Frontal cortex (tissue), 4 donors: ENCODE measurements around the gene RNLS. TPM values are rescaled to one million over a fixed set of nuclear protein-coding genes. Genes with fewer than 3 reads are reported as not detected.

Source experiments
- DNase-seq, 2 donors: peaks; one replicate each; pipeline ENCODE4 v3.0.0; 2012; ENCODE audit warnings: low spot score in 2 of 2
- FAIRE-seq: peaks from 2 replicates; lab custom pipeline; 2012; peaks lifted over from hg19 to GRCh38; lab: Jason Lieb, UNC
- total RNA-seq: library from RNA; depleted of rRNA; stranded (reverse); fragments of >200 nt; gene quantifications from one replicate; pipeline ENCODE4 v1.2.3, GENCODE V29; 2014
- donor health status: control.
- donor health status: control.
- donor health status: control.

RNLS gene
- total RNA-seq, 1 donor from 2014 or later = 1.2 TPM

DNA sequence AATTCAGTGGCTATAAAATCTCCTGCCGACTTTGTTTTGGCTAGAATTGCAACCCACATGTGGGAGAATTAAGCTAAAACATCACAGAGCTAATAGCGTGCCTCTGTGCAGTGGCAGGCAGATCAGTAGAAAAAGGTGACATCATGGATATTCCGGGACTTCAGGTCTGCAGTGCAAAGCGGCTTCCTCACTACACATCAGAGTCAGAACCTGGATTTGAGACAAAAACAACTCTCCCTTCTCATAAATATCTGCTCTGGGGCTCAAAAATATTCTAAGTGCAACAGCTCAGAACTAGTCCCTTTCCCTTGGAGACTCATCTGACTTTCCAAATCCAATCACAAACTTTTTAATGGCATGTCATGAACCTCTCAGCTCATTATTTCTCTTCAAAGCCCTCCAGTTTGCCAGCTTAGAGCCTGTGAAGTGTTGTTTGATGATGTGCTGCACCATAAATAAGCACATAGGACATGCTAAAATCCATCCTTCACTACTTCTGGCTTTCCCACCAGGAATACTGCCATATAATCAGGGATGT is 337.1 kb downstream of the RNLS start:
- DNase-seq = no peak
- FAIRE-seq = no peak

DNA sequence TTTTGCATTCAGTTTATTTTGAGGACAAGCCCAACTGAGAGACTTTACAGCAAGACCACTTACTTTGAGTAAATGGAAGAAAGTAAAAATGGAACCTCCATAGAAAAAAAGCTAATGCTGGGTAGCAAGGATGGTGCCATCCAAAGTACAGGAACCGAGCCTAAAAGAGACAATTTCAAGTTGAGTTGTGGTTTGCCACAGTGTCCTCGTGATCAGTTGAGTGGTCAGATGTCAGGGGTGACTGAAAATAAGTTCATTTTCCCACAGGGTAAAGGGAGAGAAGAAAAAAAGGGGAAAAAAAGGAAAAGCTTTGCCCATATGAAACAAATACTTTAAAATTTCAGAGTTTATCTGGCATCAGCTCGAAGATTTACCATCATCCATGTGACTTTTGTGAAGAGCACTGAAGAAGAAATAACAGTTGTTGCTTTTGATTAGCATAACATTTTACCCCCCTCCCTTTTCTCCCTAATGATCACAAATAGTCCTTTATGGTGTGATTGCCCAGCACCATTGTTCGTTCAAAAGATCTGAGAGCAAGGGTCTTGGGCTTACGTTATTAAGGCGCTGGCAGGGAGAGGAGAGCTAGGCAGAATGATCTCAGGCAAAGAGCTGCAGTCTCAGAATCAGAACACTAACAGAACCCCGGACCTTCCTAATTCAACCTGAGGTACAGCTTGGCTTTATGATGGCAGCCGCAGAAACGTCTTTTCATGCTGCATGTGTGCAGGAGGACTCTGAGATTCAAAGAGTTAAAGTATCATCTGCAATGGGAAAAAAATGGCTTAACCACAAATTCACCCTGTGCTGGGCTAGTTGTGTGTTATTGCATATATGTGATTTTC is 338.1 kb downstream of the RNLS start:
- no peak for DNase-seq
- FAIRE-seq = no peak

GRCh38 chr10:88243836-88244730 is 339.0 kb downstream of the RNLS start:
- FAIRE-seq (no peak), DNase-seq (no peak)

GRCh38 chr10:88243202-88243744 is 339.8 kb downstream of the RNLS start:
- no peak for DNase-seq
- FAIRE-seq = no peak

- DNase-seq = no peak
- no peak for FAIRE-seq
These were observed 341.6 kb downstream of the RNLS start for GRCh38 chr10:88241501-88241900.

- DNase-seq = no peak
These were observed 343.9 kb downstream of the RNLS start for GRCh38 chr10:88239212-88239611.

GRCh38 chr10:88238615-88238914 is 344.6 kb downstream of the RNLS start:
- no peak for FAIRE-seq
- no peak for DNase-seq

More at GRCh38 chr10:88239212-88239611, 343.9 kb downstream of the RNLS start:
- FAIRE-seq = no peak

GRCh38 chr10:88237896-88238614 is 345.1 kb downstream of the RNLS start:
- FAIRE-seq = no peak
- DNase-seq = no peak

DNA sequence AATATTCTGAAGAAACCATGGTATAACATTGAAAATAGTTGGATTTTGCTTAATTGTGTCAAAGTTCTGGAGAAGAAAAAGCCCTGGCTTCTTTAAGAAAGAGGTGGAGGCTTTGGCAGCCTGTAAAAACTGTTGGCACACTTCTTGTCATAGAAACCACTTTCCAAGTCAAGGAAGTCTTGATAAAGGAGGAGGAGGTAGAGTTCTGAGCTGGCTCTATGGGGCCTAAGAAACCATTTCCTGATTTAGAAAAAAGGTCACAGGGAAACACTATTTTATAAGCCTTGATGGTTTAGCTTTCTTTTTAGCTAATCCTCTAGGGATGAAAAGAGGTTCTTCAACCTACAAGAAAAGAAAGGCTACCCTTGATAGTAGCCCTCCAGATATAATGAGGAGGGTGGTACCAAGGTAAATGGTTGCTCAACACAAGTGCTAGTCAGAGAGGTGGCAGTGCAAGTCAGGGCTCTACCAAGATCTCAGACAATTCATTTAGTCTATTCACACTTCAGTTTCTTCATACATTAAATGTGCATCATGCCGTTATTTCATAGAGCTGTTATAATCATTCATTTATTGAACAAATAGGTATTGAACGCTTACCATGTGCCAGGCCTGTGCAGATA is 346.9 kb downstream of the RNLS start:
- no peak for FAIRE-seq

GRCh38 chr10:88234297-88234696 is 348.8 kb downstream of the RNLS start:
- DNase-seq = no peak
- FAIRE-seq = no peak

More for the DNA sequence above, 346.9 kb downstream of the RNLS start:
- no peak for DNase-seq

DNA sequence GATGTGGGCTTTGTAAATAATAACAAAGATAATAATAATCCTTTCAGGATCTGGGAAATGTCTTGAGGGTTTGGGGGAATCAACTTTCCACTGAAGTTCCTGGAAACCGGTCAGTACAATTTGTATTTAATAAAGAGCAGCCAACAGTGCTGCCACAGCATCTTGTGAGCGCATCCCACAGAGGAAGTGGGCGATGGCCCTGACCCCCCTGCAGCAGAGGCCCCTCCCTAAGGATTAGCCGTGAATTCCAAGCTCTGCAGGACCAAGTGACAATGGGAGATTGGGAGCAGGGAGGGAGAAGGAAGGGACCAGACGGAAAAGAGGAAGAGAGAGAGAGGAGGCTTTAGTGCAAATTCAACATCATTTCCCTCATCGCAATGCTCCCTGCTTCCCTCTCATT is 349.2 kb downstream of the RNLS start:
- no peak for FAIRE-seq
- DNase-seq = no peak

DNA sequence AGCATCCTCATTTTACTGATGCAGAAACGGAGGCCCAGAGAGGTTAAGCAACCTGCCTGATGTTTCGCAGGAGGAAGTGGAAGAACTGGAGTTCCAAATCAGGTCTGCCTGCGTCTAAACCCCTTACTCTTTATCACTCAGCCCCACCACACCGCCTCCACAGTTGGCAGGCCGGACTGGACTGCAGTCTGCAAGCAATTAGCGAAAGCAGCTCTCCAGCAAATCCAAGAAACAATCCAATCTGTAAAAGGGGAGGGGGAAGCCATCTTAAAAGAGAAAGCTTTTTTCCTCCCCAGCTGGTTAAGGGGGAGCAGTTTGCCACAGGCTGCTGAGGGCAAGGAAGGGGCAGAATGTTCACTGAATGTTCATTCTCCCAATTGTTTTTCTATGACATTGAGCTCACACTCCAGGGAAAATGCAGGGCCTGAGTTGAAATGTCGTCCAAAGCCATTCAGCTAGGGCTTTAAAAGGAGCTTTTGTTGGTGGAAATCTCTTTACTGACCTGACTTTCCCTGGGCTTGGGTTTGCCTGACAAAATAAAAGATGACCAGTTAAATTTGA is 350.1 kb downstream of the RNLS start:
- DNase-seq (no peak), FAIRE-seq (no peak)

DNA sequence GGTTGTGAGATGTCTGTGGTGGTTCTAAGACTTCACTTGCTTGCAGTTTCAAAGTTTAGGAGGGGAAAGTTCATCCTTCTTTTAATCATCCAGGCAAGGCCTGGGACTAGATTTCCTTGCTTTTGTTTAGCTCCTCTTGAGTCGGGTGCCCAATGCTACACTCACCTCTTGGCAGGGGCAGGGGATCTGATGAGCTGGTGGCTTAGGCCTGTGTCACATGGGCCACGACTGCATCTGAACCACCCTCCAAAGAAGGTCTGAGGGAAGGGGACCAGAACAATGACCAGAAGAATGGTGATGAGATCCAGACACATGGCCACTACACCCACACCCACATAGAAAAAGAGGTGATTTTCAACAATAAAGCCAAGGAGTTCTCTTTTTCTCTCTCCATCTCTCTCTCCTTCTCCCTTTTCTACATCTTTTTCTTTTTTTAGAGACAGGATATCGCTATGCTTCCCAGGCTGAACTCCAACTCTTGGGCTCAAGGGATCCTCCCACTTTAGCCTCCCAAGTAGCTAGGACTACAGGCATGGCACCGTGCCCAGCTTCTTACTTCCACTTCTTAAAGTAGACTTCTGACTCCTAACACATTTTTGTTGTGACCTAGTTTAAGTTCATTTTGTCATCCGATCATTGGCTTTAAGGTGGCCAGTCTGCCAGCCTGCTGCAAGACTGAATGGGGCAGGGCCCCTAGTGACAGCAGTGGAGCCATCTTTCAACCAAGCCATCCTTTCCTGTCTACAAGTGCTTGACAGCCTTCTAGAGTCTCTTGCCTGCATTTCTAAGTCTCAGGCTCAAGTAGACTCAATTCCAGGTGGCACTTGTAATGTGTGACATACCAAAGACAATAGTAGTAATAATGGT is 350.9 kb downstream of the RNLS start:
- FAIRE-seq (no peak), DNase-seq (no peak)

DNA sequence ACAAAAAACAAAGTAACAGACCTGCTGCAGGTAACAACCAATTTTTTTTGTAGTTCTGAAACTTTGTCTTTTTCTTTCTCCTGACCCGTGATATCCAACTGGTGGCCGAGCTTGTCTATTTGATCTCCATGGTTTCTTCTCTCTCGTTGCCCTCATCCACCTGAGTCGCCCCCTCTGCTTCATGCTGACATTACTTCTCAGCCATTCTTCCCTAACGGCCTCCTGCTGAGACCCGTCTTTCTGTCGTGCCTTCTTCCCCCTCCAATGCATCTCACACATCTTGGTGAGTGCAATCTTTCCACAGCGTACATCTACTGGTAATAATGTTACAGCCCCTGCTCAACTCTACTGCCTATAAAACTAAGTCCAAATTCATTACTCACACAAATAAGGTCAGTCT is 352.9 kb downstream of the RNLS start:
- no peak for FAIRE-seq
- no peak for DNase-seq

- FAIRE-seq (no peak), DNase-seq (no peak)
These were observed 355.0 kb downstream of the RNLS start for GRCh38 chr10:88228130-88228529.

GRCh38 chr10:88227342-88228018 is 355.6 kb downstream of the RNLS start:
- DNase-seq (no peak), FAIRE-seq (no peak)

DNA sequence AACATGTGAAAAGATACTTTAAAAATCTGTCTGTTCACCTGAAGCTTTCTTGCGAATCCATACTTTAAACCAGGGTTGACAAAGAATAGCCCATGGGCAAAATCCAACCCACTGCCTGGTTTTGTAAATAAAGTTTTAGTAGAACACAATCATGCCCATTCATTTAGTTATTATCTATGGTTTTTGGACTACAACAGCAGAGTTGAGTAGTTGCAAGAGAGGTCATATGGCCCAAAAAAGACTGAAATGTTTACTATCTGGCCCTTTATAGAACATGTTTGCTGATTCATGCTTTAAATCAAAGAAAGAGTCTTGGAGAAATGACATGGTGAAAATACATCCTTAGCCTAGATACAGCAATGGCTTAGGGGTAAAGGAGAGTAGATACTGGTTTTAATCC is 356.2 kb downstream of the RNLS start:
- DNase-seq (no peak), FAIRE-seq (no peak)
